ENCODE results near the gene RHOC. TPM values are rescaled to one million over a fixed set of nuclear protein-coding genes. Genes with fewer than 3 reads are reported as not detected.
A peak's percentile ranks its signal among the peaks of the same experiment; 100 is the strongest.

RHOC gene
- polyA plus RNA-seq, 1 of the 3 experiments (the other 2 are of a cell fraction), result 1,028 TPM

GRCh38 chr1:112704934-112705627 is 1.8 kb downstream of the RHOC start:
- H3F3A ChIP-seq (replicated peaks; ENCODE audit: insufficient read depth), result peaks cover 34% of the 10 kb centered on the region
- H3K4me3 ChIP-seq (ENCODE audit: low read depth in 2 of 2, low read length in 1 of 2), result peak overlapping the region; percentile 93 to 94
- peaks cover 11% of the 10 kb centered on the region for H4K20me1 ChIP-seq (ENCODE audit: insufficient read depth)
- H3K79me2 ChIP-seq (ENCODE audit: insufficient read depth), result peaks cover 43% of the 10 kb centered on the region
- H3K27me3 ChIP-seq (ENCODE audit: insufficient read depth), result no peaks in the 10 kb centered on the region
- no peaks in the 10 kb centered on the region for H3K9me3 ChIP-seq
- H3K4me1 ChIP-seq (ENCODE audit: control insufficient read depth in 1 of 2, insufficient read depth in 2 of 2, low read depth in 1 of 2, low read length in 1 of 2), result peaks cover 27 to 55% of the 10 kb centered on the region in 2 experiments; a peak in 3 of 4 replicates
- H3K27ac ChIP-seq (ENCODE audit: low read depth in 2 of 2, low read length in 1 of 2), result peak overlapping the region; percentile 68 to 87
- 11% methylated on average over 11 of the region's 13 CpGs for WGBS (ENCODE audit: low lambda C conversion rate)
- peak; percentile 71 for DNase-seq
- H3K9ac ChIP-seq, result peak overlapping the region; percentile 98
- peak overlapping the region; percentile 96 for H3K4me2 ChIP-seq
- CTCF ChIA-PET, result interaction anchor here (0.6 to 3.5 kb wide), 5 partner anchors 10 to 314 kb away, joined by 3 to 15 read pairs (median 8); partner anchors contain the start of genes MOV10 and PPM1J
- H3K36me3 ChIP-seq (replicated peaks in 1 of 2; ENCODE audit: control insufficient read depth in 1 of 2, insufficient read depth in 2 of 2, low read length in 1 of 2), result peaks cover 18 to 29% of the 10 kb centered on the region in 2 experiments
- H3K9me2 ChIP-seq, result no peaks in the 10 kb centered on the region
- POLR2A ChIA-PET, result interaction anchor here (2.6 kb wide), 1 partner anchor 30 kb away, joined by 8 read pairs; the partner anchor contains the start of gene MOV10
- H2AFZ ChIP-seq (ENCODE audit: low read depth), result no peak overlapping the region
- peak; percentile 24; the same call in 1 of the 2 replicates for TF ChIP-seq SIN3A (IDR thresholded peaks at IDR 0.05; ENCODE audit: borderline replicate concordance, low read depth, low read length)
- peak; percentile 80 for TF ChIP-seq ELF1 (IDR thresholded peaks at IDR 0.05)
- TF ChIP-seq YY1 (IDR thresholded peaks at IDR 0.05; ENCODE audit: low read depth), result no peak
- no peak for TF ChIP-seq IRF3 (IDR thresholded peaks at IDR 0.05; ENCODE audit: low read depth, low read length)
- peak; percentile 65; the same call in 1 of the 2 replicates for TF ChIP-seq FOSL2 (IDR thresholded peaks at IDR 0.05; ENCODE audit: borderline replicate concordance, low read depth)
- TF ChIP-seq MAX (IDR thresholded peaks at IDR 0.05; ENCODE audit: low read depth), result peak; percentile 98
- 0 out of 2 replicates have a peak, but pooled peaks have one; percentile 11 for TF ChIP-seq PBX3 (IDR thresholded peaks at IDR 0.05)
- TF ChIP-seq RFX5 (IDR thresholded peaks at IDR 0.05; ENCODE audit: low read length), result no peak
- no peak for TF ChIP-seq EZH2phosphoT487 (IDR thresholded peaks at IDR 0.05; ENCODE audit: borderline replicate concordance, low read depth)
- no peak for TF ChIP-seq SMC3 (IDR thresholded peaks at IDR 0.05; ENCODE audit: low read depth, low read length)
- peak; percentile 77 for TF ChIP-seq TCF12 (IDR thresholded peaks at IDR 0.05)
- peak; percentile 31 for TF ChIP-seq MXI1 (IDR thresholded peaks at IDR 0.05; ENCODE audit: low read depth, low read length)
- TF ChIP-seq USF2 (IDR thresholded peaks at IDR 0.05; ENCODE audit: borderline replicate concordance, low read depth, low read length), result no peak
- TF ChIP-seq TAF1 (IDR thresholded peaks at IDR 0.05; ENCODE audit: borderline replicate concordance, low read depth, low read length), result peak; percentile 44
- peak; percentile 39 for TF ChIP-seq CHD2 (IDR thresholded peaks at IDR 0.05; ENCODE audit: low read length, partially characterized antibody)
- TF ChIP-seq FOXJ3 (CRISPR knock-in tag; IDR thresholded peaks at IDR 0.05), result no peak
- TF ChIP-seq GATA2 (CRISPR knock-in tag; IDR thresholded peaks at IDR 0.05), result no peak
- no peak for TF ChIP-seq ZBTB33 (IDR thresholded peaks at IDR 0.05; ENCODE audit: borderline replicate concordance, low read depth)
- no peak for TF ChIP-seq NRF1 (IDR thresholded peaks at IDR 0.05; ENCODE audit: low read depth, low read length)
- TF ChIP-seq GABPA (IDR thresholded peaks at IDR 0.05; ENCODE audit: low read depth), result peak; percentile 66; the same call in 1 of the 2 replicates
- TF ChIP-seq RXRA (IDR thresholded peaks at IDR 0.05; ENCODE audit: borderline replicate concordance, low read depth), result peak; percentile 48; the same call in 1 of the 2 replicates
- no peak for TF ChIP-seq REST (IDR thresholded peaks at IDR 0.05; ENCODE audit: low read depth, low read length)
- TF ChIP-seq EP300 (IDR thresholded peaks at IDR 0.05; ENCODE audit: borderline replicate concordance in 1 of 2, low read depth in 1 of 2, low read length in 1 of 2), result 0 out of 4 replicates have a peak, but pooled peaks of 1 of the 2 experiments have one; percentile 40

Measured in SK-N-SH (cell line).